ENCODE results near the gene HSPE1.
"Not testable (repeated sequence)": the region's sequence is repeated elsewhere in the genome, so short reads cannot be mapped to it uniquely, and the experiment has no call there.

HSPE1 gene

GRCh38 chr2:197547163-197547900 lies 47.2 kb downstream of the HSPE1 start:
- H3K4me3 ChIP-seq (ENCODE audit: low read length): no peak overlapping the region
- DNase-seq (ENCODE audit: low read depth, low spot score): no peak

- no peak overlapping the region for H3K4me3 ChIP-seq (ENCODE audit: low read length)
- no peak for DNase-seq (ENCODE audit: low read depth, low spot score)
Measured at GRCh38 chr2:197548582-197548981, 48.4 kb downstream of the HSPE1 start.

GRCh38 chr2:197551260-197551659 lies 51.1 kb downstream of the HSPE1 start:
- DNase-seq (ENCODE audit: low read depth, low spot score); H3K4me3 ChIP-seq (ENCODE audit: low read length): not testable (repeated sequence)
